ENCODE measurements around the gene TLE1. TPM values are rescaled to one million over a fixed set of nuclear protein-coding genes. Genes with fewer than 3 reads are reported as not detected.
"Not testable (repeated sequence)": the region's sequence is repeated elsewhere in the genome, so short reads cannot be mapped to it uniquely, and the experiment has no call there.

The TLE1 gene
- total RNA-seq (2022), result 21.9 and 26.8 TPM in 2 replicates
- percentile 73 among the genes with signal in this experiment for Bru-seq, nascent RNA
- percentile 62 among the genes with signal in this experiment for BruChase-seq, experiment 1, labeled RNA remaining after a 6-hour chase
- BruChase-seq, experiment 2, labeled RNA remaining after a 2-hour chase, result percentile 64 among the genes with signal in this experiment
- long read RNA-seq, partial matches to known transcripts, result 65 of 122 reads
- long read RNA-seq, other reads (novel, unspliced or antisense), result 57 of 122 reads

DNA sequence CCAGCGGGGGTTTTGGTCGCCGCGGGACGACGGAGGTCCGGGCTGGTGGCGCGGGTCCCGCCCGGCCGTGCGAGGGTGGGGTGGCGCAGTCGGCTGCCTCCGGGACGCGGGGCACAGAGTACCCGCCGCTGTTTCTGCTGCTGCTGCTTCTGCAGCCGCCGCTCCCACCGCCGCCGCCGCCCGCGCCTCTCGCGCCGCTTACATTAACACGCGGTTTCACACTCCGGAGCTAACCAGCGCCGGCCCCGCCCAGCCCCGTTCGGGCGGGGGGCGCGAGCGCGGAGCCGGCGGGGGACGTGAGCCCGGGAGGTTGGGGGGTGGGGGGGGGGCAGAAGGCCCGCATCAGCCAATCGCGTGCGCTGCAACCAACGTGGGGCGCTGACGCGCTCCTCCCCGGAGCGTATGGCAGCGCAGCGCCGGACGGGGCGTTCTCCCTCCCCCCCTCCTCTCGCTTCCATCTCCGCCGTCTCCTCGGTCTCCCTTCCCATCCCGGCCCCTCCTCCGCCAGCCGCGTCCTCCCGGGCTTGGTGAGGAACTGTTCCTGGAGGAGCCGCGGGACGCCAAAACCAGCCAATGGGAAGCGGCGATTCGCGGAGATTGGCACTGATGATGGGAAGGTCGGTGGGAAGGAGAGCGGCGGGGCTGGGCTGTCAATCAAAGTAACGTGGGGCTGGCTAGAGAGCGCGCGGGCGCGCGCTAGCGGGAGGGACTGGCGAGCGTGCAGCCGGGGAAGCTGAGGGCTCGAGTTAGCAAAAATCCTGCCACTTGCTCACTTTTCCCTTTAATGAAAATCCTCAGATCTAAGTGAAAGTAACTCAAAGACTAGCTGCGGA is at the start of gene TLE1:
Gene TLE1 (minus strand): TSS at position 205 of the 833 bp plus-strand sequence. CDS start 1,307 bp downstream, outside the sequence.
- intact Hi-C loops (cut with micrococcal nuclease), result loop anchor here (2.0 to 10.0 kb wide), 9 partner anchors 102 to 1405 kb away; no protein-coding TSS in a partner anchor
- no peak within 1 kb of the TSS for H3K4me3 Mint-ChIP-seq (ENCODE audit: unreplicated experiment)
- BruUV-seq (replicated peaks), result no TSS peak
- peaks cover 8% of the 10 kb centered on the region for H3K4me1 Mint-ChIP-seq (ENCODE audit: insufficient read depth, unreplicated experiment)
- ChIA-PET POLR2A (interaction anchor here (0.6 to 2.7 kb wide), 25 partner anchors 9 to 1272 kb away, joined by 3 to 13 read pairs (median 4); no protein-coding TSS in a partner anchor), CTCF (interaction anchor here (0.8 to 1.2 kb wide), 4 partner anchors 31 to 917 kb away, joined by 3 to 6 read pairs (median 3); no protein-coding TSS in a partner anchor)
- no peaks in the 10 kb centered on the region for H3K27me3 Mint-ChIP-seq (ENCODE audit: insufficient read depth, unreplicated experiment)
- DNase-seq (ENCODE audit: unreplicated experiment), result peak; percentile 100
- peak within 1 kb of the TSS; percentile 82 for H3K27ac Mint-ChIP-seq (ENCODE audit: low read depth, unreplicated experiment)
- H3K36me3 Mint-ChIP-seq (ENCODE audit: insufficient read depth, unreplicated experiment), result peaks cover 7% of the 10 kb centered on the region
- H3K9me3 Mint-ChIP-seq (ENCODE audit: unreplicated experiment), result no peaks in the 10 kb centered on the region
- TF ChIP-seq, protein P1, sequence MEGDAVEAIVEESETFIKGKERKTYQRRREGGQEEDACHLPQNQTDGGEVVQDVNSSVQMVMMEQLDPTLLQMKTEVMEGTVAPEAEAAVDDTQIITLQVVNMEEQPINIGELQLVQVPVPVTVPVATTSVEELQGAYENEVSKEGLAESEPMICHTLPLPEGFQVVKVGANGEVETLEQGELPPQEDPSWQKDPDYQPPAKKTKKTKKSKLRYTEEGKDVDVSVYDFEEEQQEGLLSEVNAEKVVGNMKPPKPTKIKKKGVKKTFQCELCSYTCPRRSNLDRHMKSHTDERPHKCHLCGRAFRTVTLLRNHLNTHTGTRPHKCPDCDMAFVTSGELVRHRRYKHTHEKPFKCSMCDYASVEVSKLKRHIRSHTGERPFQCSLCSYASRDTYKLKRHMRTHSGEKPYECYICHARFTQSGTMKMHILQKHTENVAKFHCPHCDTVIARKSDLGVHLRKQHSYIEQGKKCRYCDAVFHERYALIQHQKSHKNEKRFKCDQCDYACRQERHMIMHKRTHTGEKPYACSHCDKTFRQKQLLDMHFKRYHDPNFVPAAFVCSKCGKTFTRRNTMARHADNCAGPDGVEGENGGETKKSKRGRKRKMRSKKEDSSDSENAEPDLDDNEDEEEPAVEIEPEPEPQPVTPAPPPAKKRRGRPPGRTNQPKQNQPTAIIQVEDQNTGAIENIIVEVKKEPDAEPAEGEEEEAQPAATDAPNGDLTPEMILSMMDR (IDR thresholded peaks at IDR 0.05; ENCODE audit: unreplicated experiment), result no peak

DNA sequence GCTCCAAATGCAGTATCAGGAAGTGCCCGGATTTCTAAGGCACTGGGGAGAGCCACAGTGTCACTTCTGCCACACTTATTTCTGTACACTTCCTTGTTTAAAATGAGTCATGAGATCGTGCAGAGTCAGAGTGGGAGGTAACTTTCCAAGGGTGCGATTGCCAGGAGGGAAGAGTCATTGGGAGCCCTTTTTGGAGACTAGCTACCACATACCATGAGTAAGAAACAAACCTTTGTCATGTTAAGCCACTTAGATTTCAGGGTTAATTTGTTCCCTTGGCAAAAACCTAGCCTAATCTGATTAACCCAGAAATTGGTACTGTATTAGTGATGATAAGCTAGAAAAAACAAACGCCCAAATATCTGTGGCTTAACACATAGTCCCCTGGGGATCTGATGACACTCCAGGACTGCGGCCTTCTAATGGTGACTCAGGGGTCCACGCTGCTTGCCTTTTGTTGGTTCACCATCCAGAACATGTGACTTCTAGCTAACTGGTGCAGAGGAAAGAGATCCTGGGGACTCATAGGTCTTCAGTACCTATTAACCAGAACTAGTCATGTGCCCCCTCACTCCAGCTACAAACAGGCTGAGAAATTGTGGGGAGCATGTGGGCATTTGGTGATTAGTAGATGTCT is 48.6 kb upstream of the TLE1 start:
- BruUV-seq (replicated peaks), result no TSS peak
- Mint-ChIP-seq H3K9me3 (ENCODE audit: unreplicated experiment) (no peaks in the 10 kb centered on the region), H3K36me3 (ENCODE audit: insufficient read depth, unreplicated experiment) (no peaks in the 10 kb centered on the region), H3K4me3 (ENCODE audit: unreplicated experiment) (no peak overlapping the region), H3K27ac (ENCODE audit: low read depth, unreplicated experiment) (peak overlapping the region; percentile 72), H3K27me3 (ENCODE audit: insufficient read depth, unreplicated experiment) (no peaks in the 10 kb centered on the region), H3K4me1 (ENCODE audit: insufficient read depth, unreplicated experiment) (peaks cover 12% of the 10 kb centered on the region)
- ChIA-PET CTCF (interaction anchor here (0.6 to 0.7 kb wide), 3 partner anchors 47 to 1780 kb away, joined by 3 to 4 read pairs (median 3); no protein-coding TSS in a partner anchor), POLR2A (interaction anchor here (1.7 to 2.4 kb wide), 3 partner anchors 14 to 48 kb away, joined by 4 to 6 read pairs (median 4); partner anchors contain the start of gene TLE1)
- TF ChIP-seq, protein P1 (IDR thresholded peaks at IDR 0.05; ENCODE audit: unreplicated experiment), result no peak
- peak; percentile 74 for DNase-seq (ENCODE audit: unreplicated experiment)
- intact Hi-C loops (cut with micrococcal nuclease), result no loop called here

DNA sequence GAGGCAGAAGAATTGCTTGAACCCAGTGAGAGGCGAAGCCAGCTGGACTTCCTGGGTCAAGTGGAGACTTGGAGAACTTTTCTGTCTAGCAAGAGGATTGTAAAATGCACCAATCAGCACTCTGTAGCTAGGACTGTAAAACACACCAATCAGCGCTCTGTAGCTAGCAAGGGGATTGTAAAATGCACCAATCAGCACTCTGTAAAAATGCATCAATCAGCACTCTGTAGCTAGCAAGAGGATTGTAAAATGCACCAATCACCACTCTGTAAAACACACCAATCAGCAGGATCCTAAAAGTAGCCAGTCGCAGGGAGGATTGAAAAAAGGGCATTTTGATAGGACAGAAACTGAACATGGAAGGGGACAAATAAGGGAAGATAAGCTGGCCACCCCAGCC is 41.2 kb upstream of the TLE1 start:
- H3K4me3 Mint-ChIP-seq (ENCODE audit: unreplicated experiment); H3K27me3 Mint-ChIP-seq (ENCODE audit: insufficient read depth, unreplicated experiment); H3K9me3 Mint-ChIP-seq (ENCODE audit: unreplicated experiment); BruUV-seq (replicated peaks); H3K27ac Mint-ChIP-seq (ENCODE audit: low read depth, unreplicated experiment); POLR2A ChIA-PET; DNase-seq (ENCODE audit: unreplicated experiment); intact Hi-C loops (cut with micrococcal nuclease); H3K4me1 Mint-ChIP-seq (ENCODE audit: insufficient read depth, unreplicated experiment); H3K36me3 Mint-ChIP-seq (ENCODE audit: insufficient read depth, unreplicated experiment): not testable (repeated sequence)
- CTCF ChIA-PET, result interaction anchor here (0.7 to 0.8 kb wide), 2 partner anchors 18 to 557 kb away, joined by 3 read pairs; no protein-coding TSS in a partner anchor

DNA sequence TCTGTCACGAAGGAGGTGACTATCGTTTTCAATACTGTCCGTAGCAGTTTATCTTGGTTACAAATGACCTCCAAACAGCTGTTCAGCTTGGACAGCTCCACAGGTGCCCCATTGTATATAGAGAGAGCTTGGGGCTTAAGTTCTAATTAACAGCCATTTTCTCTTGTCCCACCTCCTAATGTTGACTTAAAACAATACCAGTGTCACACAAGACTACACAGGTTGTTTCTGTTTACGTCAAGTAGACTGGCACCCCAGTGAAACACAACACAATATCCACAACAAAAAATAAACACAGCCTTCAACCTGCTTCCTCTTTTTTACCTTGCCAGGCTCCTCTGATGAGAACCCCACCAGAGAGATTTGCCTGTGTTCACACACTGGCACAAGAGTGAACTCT is 39.8 kb upstream of the TLE1 start:
- no peaks in the 10 kb centered on the region for H3K36me3 Mint-ChIP-seq (ENCODE audit: insufficient read depth, unreplicated experiment)
- DNase-seq (ENCODE audit: unreplicated experiment), result no peak
- H3K9me3 Mint-ChIP-seq (ENCODE audit: unreplicated experiment), result no peaks in the 10 kb centered on the region
- intact Hi-C loops (cut with micrococcal nuclease), result no loop called here
- H3K27ac Mint-ChIP-seq (ENCODE audit: low read depth, unreplicated experiment), result no peak overlapping the region
- CTCF ChIA-PET, result interaction anchor here (0.6 kb wide), 1 partner anchor 159 kb away, joined by 3 read pairs; no protein-coding TSS in a partner anchor
- no peak overlapping the region for H3K4me3 Mint-ChIP-seq (ENCODE audit: unreplicated experiment)
- no TSS peak for BruUV-seq (replicated peaks)
- no peaks in the 10 kb centered on the region for H3K4me1 Mint-ChIP-seq (ENCODE audit: insufficient read depth, unreplicated experiment)
- no peaks in the 10 kb centered on the region for H3K27me3 Mint-ChIP-seq (ENCODE audit: insufficient read depth, unreplicated experiment)
- TF ChIP-seq, protein P1 (IDR thresholded peaks at IDR 0.05; ENCODE audit: unreplicated experiment), result no peak
- POLR2A ChIA-PET, result no interaction called here

All from MCF 10A (cell line).